ENCODE measurements around the gene PLPPR2.
"Not testable (repeated sequence)": the region's sequence is repeated elsewhere in the genome, so short reads cannot be mapped to it uniquely, and the experiment has no call there.

GRCh38 chr19:11354102-11354501 lies 1.1 kb upstream of the PLPPR2 start:
- TF ChIP-seq CTCF, POLR2A (IDR thresholded peaks at IDR 0.05): not testable (repeated sequence)
